ENCODE results near the gene RTN4RL1. TPM values are rescaled to one million over a fixed set of nuclear protein-coding genes. Genes with fewer than 3 reads are reported as not detected.
"Not testable (repeated sequence)": the region's sequence is repeated elsewhere in the genome, so short reads cannot be mapped to it uniquely, and the experiment has no call there.

RTN4RL1 gene
- total RNA-seq, 1 donor from 2014 or later = not detected

DNA sequence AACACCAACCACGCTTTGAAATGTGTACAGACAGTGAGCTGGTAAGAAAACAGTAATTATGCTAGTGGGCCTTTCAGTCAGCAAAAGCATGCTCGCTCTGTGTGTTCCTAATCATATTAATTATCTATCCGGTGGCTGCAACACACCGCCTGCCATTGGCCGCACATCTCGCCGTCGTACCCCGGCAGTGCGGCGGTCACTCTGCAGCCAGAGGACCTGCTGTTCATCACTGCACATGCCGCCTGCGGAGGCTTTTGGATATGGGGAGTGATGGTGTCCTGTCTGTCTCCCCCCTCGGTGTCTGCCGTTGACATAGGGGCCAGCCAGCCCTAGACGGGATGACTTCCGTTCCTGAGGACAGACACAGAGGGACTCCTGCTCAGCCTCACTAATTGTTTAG lies 126.8 kb downstream of the RTN4RL1 start:
- no peaks in the 10 kb centered on the region for H3K4me1 Mint-ChIP-seq (ENCODE audit: unreplicated experiment)
- H3K9me3 Mint-ChIP-seq (ENCODE audit: unreplicated experiment) = no peaks in the 10 kb centered on the region
- DNase-seq (ENCODE audit: low spot score) = no peak
- TF ChIP-seq, protein P1, sequence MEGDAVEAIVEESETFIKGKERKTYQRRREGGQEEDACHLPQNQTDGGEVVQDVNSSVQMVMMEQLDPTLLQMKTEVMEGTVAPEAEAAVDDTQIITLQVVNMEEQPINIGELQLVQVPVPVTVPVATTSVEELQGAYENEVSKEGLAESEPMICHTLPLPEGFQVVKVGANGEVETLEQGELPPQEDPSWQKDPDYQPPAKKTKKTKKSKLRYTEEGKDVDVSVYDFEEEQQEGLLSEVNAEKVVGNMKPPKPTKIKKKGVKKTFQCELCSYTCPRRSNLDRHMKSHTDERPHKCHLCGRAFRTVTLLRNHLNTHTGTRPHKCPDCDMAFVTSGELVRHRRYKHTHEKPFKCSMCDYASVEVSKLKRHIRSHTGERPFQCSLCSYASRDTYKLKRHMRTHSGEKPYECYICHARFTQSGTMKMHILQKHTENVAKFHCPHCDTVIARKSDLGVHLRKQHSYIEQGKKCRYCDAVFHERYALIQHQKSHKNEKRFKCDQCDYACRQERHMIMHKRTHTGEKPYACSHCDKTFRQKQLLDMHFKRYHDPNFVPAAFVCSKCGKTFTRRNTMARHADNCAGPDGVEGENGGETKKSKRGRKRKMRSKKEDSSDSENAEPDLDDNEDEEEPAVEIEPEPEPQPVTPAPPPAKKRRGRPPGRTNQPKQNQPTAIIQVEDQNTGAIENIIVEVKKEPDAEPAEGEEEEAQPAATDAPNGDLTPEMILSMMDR (IDR thresholded peaks at IDR 0.05; ENCODE audit: unreplicated experiment) = no peak
- no peak overlapping the region for H3K4me3 Mint-ChIP-seq (ENCODE audit: unreplicated experiment)
- peaks cover 20% of the 10 kb centered on the region for H3K36me3 Mint-ChIP-seq (ENCODE audit: low read depth, unreplicated experiment)
- peaks cover 2% of the 10 kb centered on the region for H3K27me3 Mint-ChIP-seq (ENCODE audit: unreplicated experiment)
- H3K27ac Mint-ChIP-seq (ENCODE audit: unreplicated experiment) = no peak overlapping the region

DNA sequence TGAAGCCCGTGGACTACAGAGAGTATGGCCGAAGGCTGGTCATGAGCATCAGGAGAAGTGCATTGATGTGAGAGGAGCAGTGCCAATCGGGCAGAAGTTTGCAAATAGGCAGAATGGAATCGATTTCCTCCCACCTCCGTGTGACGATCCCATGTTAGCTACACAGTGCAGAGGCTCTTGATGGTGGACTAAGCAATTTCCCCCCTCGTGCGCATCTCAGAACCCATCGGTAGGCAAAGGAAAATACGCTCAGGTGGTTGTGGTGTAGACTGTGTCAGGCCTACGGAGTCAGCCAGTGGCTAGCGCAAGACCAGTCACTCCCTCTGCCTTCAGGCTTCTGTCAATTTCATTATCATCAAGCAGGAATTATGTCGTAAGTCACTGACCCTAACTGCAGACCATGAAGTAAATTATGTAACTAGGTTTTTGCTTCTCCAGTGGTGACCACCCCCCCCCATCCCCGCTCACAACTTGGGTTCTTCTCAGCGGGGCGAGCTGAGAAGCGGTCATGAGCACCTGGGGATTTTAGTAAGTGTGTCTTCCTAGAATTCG lies 128.0 kb downstream of the RTN4RL1 start:
- TF ChIP-seq, protein P1 (IDR thresholded peaks at IDR 0.05; ENCODE audit: unreplicated experiment) = no peak
- no peaks in the 10 kb centered on the region for H3K9me3 Mint-ChIP-seq (ENCODE audit: unreplicated experiment)
- no peak overlapping the region for H3K27ac Mint-ChIP-seq (ENCODE audit: unreplicated experiment)
- no peak for DNase-seq (ENCODE audit: low spot score)
- H3K36me3 Mint-ChIP-seq (ENCODE audit: low read depth, unreplicated experiment) = peaks cover 31% of the 10 kb centered on the region
- no peaks in the 10 kb centered on the region for H3K4me1 Mint-ChIP-seq (ENCODE audit: unreplicated experiment)
- H3K27me3 Mint-ChIP-seq (ENCODE audit: unreplicated experiment) = peaks cover 2% of the 10 kb centered on the region
- H3K4me3 Mint-ChIP-seq (ENCODE audit: unreplicated experiment) = no peak overlapping the region

DNA sequence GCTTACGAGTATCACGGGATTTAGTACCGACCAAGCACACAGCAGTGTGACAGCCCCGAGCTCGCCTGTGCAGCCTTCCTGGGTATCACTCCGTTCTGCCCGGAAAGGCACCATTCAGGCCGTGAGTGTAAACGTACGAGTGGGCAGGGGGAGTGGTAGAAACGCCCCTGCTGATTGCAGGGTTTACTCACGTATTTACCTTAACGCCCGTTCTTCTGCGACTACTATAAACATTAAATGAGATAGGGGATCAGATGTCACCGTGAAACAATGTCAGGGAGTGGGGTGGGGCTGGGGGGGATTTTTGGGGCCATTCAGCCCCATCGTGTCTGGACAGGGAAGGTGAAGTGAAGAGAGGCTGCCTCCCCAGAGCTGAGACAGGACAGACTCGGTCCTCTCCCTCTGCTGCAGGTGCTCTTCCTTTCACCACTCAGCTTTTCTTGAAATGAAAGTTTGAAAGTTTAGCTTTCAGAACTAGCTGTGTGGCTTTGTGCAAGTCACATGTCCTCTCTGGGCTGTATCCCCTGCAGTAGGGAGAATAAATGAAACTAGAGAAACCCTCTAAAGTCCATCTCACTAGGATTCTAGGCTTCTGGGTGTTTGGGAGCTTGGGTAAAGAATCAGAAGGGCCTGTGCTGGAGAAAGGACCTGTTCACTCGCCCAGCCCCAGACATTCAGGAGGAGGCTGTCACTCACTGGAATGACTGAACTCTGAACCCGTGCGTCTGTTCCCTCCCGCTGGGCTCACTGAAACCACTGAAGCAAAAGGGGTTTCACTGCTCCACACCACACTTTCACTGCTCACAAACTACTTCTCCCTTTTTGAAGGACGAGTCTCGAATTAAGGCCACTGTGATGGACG lies 128.7 kb downstream of the RTN4RL1 start:
- peaks cover 2% of the 10 kb centered on the region for H3K27me3 Mint-ChIP-seq (ENCODE audit: unreplicated experiment)
- no peak for DNase-seq (ENCODE audit: low spot score)
- no peaks in the 10 kb centered on the region for H3K9me3 Mint-ChIP-seq (ENCODE audit: unreplicated experiment)
- no peaks in the 10 kb centered on the region for H3K4me1 Mint-ChIP-seq (ENCODE audit: unreplicated experiment)
- H3K4me3 Mint-ChIP-seq (ENCODE audit: unreplicated experiment) = no peak overlapping the region
- TF ChIP-seq, protein P1 (IDR thresholded peaks at IDR 0.05; ENCODE audit: unreplicated experiment) = no peak
- peaks cover 36% of the 10 kb centered on the region for H3K36me3 Mint-ChIP-seq (ENCODE audit: low read depth, unreplicated experiment)
- H3K27ac Mint-ChIP-seq (ENCODE audit: unreplicated experiment) = no peak overlapping the region

DNA sequence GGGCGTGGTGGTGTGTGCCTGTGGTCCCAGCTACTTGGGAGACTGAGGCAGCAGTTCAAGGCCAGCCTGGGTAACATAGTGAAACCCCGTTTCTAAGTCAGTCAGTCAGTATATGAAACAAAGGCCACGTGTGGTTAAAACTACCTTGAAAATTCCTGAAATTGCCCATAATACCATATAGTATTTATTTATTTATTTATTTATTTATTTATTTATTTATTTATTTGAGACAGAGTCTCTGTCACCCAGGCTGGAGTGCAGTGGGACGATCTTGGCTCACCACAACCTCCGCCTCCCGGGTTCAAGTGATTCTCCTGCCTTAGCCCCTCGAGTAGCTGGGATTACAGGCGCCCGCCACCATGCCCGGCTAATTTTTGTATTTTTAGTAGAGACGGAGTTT lies 129.7 kb downstream of the RTN4RL1 start:
- not testable (repeated sequence) for H3K4me1 Mint-ChIP-seq (ENCODE audit: unreplicated experiment); H3K27ac Mint-ChIP-seq (ENCODE audit: unreplicated experiment); H3K4me3 Mint-ChIP-seq (ENCODE audit: unreplicated experiment); H3K9me3 Mint-ChIP-seq (ENCODE audit: unreplicated experiment); DNase-seq (ENCODE audit: low spot score); H3K27me3 Mint-ChIP-seq (ENCODE audit: unreplicated experiment)
- H3K36me3 Mint-ChIP-seq (ENCODE audit: low read depth, unreplicated experiment) = peaks cover 42% of the 10 kb centered on the region

DNA sequence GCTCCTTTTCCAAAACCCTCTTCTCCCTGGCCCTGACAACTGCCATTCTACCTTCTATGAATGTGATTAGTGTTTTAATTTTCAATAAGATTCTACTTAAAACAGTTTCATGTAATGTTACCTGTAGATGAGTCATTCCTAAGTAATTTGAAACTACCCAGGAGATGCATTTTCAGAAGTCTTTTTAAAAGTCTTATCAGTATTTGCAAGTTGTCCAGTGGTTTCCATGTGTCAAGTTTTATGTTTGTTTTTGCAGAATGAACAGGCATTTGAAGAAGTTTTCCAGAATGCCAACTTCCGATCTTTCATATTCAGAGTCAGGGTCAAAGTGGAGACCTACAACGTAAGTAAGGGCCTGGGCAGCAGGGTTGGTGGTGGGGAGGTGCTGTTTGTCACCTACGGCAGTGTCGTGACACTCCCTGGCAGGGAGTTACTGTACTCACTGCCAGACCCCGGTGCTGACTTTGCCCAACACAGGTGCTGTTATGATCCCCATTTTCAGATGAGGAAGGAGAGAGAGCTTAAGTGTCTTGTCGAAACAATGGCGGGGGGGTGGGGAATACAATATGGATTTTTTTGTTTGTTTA lies 130.3 kb downstream of the RTN4RL1 start:
- peaks cover 42% of the 10 kb centered on the region for H3K36me3 Mint-ChIP-seq (ENCODE audit: low read depth, unreplicated experiment)
- H3K4me3 Mint-ChIP-seq (ENCODE audit: unreplicated experiment) = no peak overlapping the region

More for the DNA sequence above, 130.3 kb downstream of the RTN4RL1 start:
- no peak overlapping the region for H3K27ac Mint-ChIP-seq (ENCODE audit: unreplicated experiment)
- no peaks in the 10 kb centered on the region for H3K9me3 Mint-ChIP-seq (ENCODE audit: unreplicated experiment)
- H3K27me3 Mint-ChIP-seq (ENCODE audit: unreplicated experiment) = peaks cover 2% of the 10 kb centered on the region
- no peaks in the 10 kb centered on the region for H3K4me1 Mint-ChIP-seq (ENCODE audit: unreplicated experiment)
- TF ChIP-seq, protein P1 (IDR thresholded peaks at IDR 0.05; ENCODE audit: unreplicated experiment) = no peak
- no peak for DNase-seq (ENCODE audit: low spot score)

Measured in endothelial cell (in vitro differentiated cells).